ENCODE data around the gene PHAF1.

The PHAF1 gene

DNA sequence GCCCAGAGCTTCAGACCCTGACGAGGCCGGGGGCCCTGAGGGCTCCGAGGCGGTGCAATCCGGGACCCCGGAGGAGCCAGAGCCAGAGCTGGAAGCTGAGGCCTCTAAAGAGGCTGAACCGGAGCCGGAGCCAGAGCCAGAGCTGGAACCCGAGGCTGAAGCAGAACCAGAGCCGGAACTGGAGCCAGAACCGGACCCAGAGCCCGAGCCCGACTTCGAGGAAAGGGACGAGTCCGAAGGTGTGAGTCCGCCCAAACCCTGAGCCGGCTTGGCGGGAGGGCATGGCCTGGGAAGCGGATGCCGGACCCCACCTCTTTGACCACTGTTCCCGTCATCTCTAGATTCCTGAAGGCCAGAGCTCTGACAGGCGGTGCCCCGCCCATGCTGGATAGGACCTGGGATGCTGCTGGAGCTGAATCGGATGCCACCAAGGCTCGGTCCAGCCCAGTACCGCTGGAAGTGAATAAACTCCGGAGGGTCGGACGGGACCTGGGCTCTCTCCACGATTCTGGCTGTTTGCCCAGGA is 65.0 kb downstream of the PHAF1 start:
- DNase-seq = no peak
- peaks cover 13% of the 10 kb centered on the region for H3K4me1 ChIP-seq
- no peaks in the 10 kb centered on the region for H3K27me3 ChIP-seq
- no peaks in the 10 kb centered on the region for H3K9me3 ChIP-seq
- peak overlapping the region; percentile 65 for H3K4me3 ChIP-seq (ENCODE audit: low read depth, low read length)
- no peaks in the 10 kb centered on the region for H3K36me3 ChIP-seq
- no peak for TF ChIP-seq CTCF (IDR thresholded peaks at IDR 0.05; ENCODE audit: low read depth, low read length)

DNA sequence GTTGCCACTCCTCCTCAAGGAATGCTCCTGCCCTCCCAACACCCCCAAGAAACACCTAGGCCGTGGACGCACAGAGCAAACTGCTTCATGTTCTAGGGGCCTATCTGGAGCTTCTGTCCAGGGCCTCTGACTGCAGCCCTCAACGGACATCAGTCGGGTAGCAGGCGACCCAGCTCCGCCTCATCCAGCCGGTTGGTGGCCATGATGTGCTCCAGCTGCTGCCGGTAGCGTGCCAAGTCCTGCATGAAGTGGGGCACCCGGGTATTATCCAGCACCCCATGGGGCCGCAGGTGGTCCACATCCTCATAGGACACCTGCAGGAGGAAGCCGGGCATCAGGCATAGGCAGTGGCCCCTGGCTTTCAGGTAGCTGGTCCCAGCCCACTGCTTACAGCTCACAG is 66.9 kb downstream of the PHAF1 start:
- H3K27me3 ChIP-seq = no peaks in the 10 kb centered on the region
- DNase-seq = no peak

DNA sequence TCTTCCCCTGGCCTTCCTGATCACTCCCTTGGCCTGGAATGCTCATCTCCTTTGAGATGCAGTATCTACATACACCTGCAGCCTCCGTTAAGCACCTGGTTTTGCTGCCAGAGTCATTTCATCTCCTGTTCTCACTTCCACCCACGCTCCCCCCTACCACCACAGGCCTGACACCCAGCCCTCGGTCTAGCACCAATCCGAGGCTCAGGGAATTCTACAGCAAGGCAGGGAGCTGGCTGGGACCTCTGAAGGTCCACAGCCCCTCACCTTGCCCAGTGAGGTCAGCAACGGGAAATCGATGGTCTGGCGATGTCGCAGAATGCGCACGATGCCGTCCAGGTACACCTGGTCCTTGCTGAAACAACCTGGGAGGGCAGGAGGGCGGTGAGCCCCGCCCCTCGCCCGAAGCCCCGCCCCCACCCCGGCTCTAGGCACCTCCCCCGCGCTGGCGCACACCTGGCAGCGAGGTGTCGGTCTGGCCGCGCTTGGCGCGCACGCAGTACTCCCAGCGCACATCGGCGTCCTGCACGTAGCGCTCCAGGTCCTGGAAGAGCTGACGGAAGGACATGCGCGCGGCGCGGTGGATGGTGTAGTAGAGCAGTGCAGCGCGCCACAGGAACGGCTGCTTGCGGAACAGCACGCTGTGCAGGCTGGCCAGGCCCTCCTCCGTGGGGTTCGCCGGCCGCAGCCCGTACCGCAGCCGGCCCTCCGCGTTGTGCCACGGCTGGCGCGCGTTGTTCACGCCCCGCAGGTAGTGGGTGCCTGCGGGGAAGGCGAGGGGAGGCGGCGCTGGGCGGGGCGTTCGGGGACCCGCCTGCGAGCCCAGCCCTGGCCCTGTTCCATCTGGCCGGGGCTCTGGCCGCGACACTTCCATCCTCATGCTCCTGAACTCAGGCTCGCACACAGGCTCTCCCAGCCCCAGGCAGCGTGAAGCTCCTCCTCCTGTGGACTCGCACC is 68.3 kb downstream of the PHAF1 start:
- peak; percentile 75 for DNase-seq
- Histone ChIP-seq H3K27me3 (no peaks in the 10 kb centered on the region), H3K36me3 (no peaks in the 10 kb centered on the region), H3K9me3 (no peaks in the 10 kb centered on the region), H3K4me3 (ENCODE audit: low read depth, low read length) (peak overlapping the region; percentile 57), H3K4me1 (peaks cover 4% of the 10 kb centered on the region; the same call in 1 of the 2 replicates)
- no peak for TF ChIP-seq CTCF (IDR thresholded peaks at IDR 0.05; ENCODE audit: low read depth, low read length)

More for the DNA sequence above, 66.9 kb downstream of the PHAF1 start:
- H3K4me1 ChIP-seq = peaks cover 4% of the 10 kb centered on the region; the same call in 1 of the 2 replicates
- no peaks in the 10 kb centered on the region for H3K36me3 ChIP-seq
- H3K4me3 ChIP-seq (ENCODE audit: low read depth, low read length) = no peak overlapping the region
- TF ChIP-seq CTCF (IDR thresholded peaks at IDR 0.05; ENCODE audit: low read depth, low read length) = no peak
- no peaks in the 10 kb centered on the region for H3K9me3 ChIP-seq

DNA sequence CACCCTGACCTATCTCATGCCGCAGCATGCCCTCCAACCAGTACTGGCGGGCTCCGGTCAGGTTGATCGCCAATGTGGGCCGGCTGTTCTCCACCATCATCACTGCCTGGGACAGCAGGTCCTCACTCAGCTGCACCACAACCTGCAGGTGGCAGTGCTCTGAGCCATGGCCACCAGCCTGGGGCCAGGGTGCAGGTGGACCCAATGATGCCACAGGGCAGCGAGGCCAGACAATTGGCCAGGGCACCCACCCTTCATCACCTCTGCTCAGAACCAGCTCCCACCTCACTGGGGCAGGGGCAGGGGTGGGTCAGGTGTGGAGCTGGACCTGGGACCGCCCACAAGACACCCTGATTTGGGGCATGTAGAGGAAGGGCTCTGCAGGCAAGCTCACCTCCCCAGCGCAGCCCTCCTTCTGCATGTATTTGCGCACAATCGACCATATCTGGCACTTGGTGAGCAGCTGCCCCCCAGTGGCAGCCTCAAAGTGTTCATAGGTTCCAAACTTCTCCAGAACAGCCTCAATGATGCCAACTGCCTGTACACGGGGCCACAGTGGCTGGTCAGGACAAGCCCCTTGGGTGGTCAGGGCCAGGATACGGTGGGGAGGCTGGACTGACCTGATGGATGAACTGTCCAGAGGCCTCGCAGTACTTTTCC is 69.8 kb downstream of the PHAF1 start:
- peaks cover 4% of the 10 kb centered on the region; the same call in 1 of the 2 replicates for H3K4me1 ChIP-seq
- H3K4me3 ChIP-seq (ENCODE audit: low read depth, low read length) = no peak overlapping the region
- H3K27me3 ChIP-seq = no peaks in the 10 kb centered on the region
- H3K36me3 ChIP-seq = no peaks in the 10 kb centered on the region
- peak; percentile 35 for TF ChIP-seq CTCF (IDR thresholded peaks at IDR 0.05; ENCODE audit: low read depth, low read length)
- DNase-seq = no peak
- H3K9me3 ChIP-seq = no peaks in the 10 kb centered on the region

GRCh38 chr16:67180166-67180565 is 70.4 kb downstream of the PHAF1 start:
- Histone ChIP-seq H3K36me3 (no peaks in the 10 kb centered on the region), H3K4me1 (peaks cover 2% of the 10 kb centered on the region), H3K4me3 (ENCODE audit: low read depth, low read length) (no peak overlapping the region), H3K9me3 (no peaks in the 10 kb centered on the region), H3K27me3 (no peaks in the 10 kb centered on the region)
- DNase-seq = no peak
- no peak for TF ChIP-seq CTCF (IDR thresholded peaks at IDR 0.05; ENCODE audit: low read depth, low read length)
